ENCODE measurements around the gene BCAS3.

- TF ChIP-seq CTCF (IDR thresholded peaks at IDR 0.05) (no peak), POLR2A (IDR thresholded peaks at IDR 0.05) (no peak)
Observed at GRCh38 chr17:61353615-61354014, 676.0 kb downstream of the BCAS3 start.

Measured in heart left ventricle (tissue), 13 donors.